Measurements from ENCODE around the gene MARVELD2.

- TF ChIP-seq CTCF (conservative IDR thresholded peaks at IDR 0.05; ENCODE audit: low read depth, low read length) (no peak), EZH2 (IDR thresholded peaks at IDR 0.05; ENCODE audit: borderline replicate concordance, low read depth, low read length, poor library complexity, severe bottlenecking) (no peak)
Measured at GRCh38 chr5:69367697-69368279, 47.1 kb upstream of the MARVELD2 start.
